ENCODE data around the gene EPB41L5. TPM values are rescaled to one million over a fixed set of nuclear protein-coding genes. Genes with fewer than 3 reads are reported as not detected.
"Not testable (repeated sequence)": the region's sequence is repeated elsewhere in the genome, so short reads cannot be mapped to it uniquely, and the experiment has no call there.

EPB41L5 gene
- total RNA-seq, 1 donor from 2014 or later, result 84.0 TPM

DNA sequence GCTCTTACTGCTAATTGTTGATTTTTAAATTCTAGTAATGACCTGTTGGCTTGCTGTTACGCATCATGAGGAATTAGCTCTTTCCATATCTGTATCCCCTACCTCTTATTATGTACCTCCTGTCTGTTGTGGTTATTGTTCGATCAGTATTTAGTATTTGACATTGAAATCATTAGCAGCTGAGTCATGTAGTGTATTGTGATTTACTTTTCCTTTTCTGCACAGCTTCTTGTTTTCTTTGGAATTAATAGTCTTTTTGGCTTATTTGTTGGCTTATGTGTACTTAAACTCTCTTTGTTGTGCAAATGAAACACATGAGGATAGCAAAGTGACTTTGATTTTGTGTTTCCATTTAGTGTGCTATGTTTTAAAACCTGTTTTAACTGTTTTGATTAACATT is 4.3 kb downstream of the EPB41L5 start:
- Mint-ChIP-seq H3K4me3 (no peak overlapping the region), H3K9me3 (peaks cover 22% of the 10 kb centered on the region), H3K36me3 (peaks cover 40% of the 10 kb centered on the region), H3K27ac (no peak overlapping the region), H3K27me3 (ENCODE audit: insufficient read depth, low read depth) (peaks cover 3% of the 10 kb centered on the region), H3K4me1 (peaks cover 12% of the 10 kb centered on the region)
- DNase-seq (ENCODE audit: low spot score), result no peak
- H3K27ac ChIP-seq, result no peak overlapping the region
- no peak overlapping the region for H3K9ac ChIP-seq
- H3K79me2 ChIP-seq (ENCODE audit: low read depth), result peaks cover 89% of the 10 kb centered on the region
- peaks cover 35% of the 10 kb centered on the region for H4K20me1 ChIP-seq (ENCODE audit: low read depth)
- no peak overlapping the region for H2AFZ ChIP-seq (replicated peaks)
- no peak overlapping the region for H3K4me3 ChIP-seq
- TF ChIP-seq EZH2 (IDR thresholded peaks at IDR 0.05) (no peak), EZH2phosphoT487 (IDR thresholded peaks at IDR 0.05) (no peak)
- peaks cover 14% of the 10 kb centered on the region for H3F3A ChIP-seq (ENCODE audit: low read depth)
- peaks cover 8% of the 10 kb centered on the region for H3K36me3 ChIP-seq
- no peaks in the 10 kb centered on the region for H3K27me3 ChIP-seq
- H3K4me1 ChIP-seq, result peaks cover 16% of the 10 kb centered on the region
- no peak overlapping the region for H3K4me2 ChIP-seq
- H3K9me3 ChIP-seq (ENCODE audit: low read depth), result no peaks in the 10 kb centered on the region

DNA sequence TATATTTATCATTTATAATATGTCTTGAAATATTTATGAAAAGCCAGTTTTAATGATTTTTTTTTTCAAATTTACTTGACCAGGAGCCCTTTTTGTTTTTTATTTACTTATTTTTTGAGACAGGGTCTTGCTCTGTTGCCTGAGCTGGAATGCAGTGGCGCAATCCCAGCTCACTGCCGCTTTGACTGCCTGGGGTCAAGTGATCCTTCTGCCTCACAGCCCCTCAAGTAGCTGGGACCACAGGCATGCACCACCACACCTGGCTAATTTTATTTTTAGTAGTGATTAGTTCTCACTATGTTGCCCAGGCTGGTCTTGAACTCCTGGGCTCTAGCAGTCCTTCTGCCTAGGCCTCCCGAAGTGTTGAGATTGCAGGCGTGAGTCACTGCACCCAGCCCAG is 5.7 kb downstream of the EPB41L5 start:
- no peaks in the 10 kb centered on the region for H3K9me3 ChIP-seq (ENCODE audit: low read depth)
- peaks cover 12% of the 10 kb centered on the region for H3K36me3 ChIP-seq
- Mint-ChIP-seq H3K27ac (no peak overlapping the region), H3K4me1 (peaks cover 9% of the 10 kb centered on the region), H3K27me3 (ENCODE audit: insufficient read depth, low read depth) (peaks cover 2% of the 10 kb centered on the region), H3K9me3 (peaks cover 34% of the 10 kb centered on the region), H3K4me3 (no peak overlapping the region), H3K36me3 (peaks cover 53% of the 10 kb centered on the region)
- H3K4me2 ChIP-seq, result no peak overlapping the region
- peaks cover 100% of the 10 kb centered on the region for H3K79me2 ChIP-seq (ENCODE audit: low read depth)
- H4K20me1 ChIP-seq (ENCODE audit: low read depth), result peaks cover 34% of the 10 kb centered on the region
- no peak for TF ChIP-seq CTCF (IDR thresholded peaks at IDR 0.05)
- TF ChIP-seq EZH2 (IDR thresholded peaks at IDR 0.05), result no peak
- no peak for TF ChIP-seq EZH2phosphoT487 (IDR thresholded peaks at IDR 0.05)
- peaks cover 4% of the 10 kb centered on the region for H3F3A ChIP-seq (ENCODE audit: low read depth)
- peaks cover 13% of the 10 kb centered on the region for H3K4me1 ChIP-seq
- H3K27ac ChIP-seq, result no peak overlapping the region
- DNase-seq (ENCODE audit: low spot score), result no peak
- H3K27me3 ChIP-seq, result no peaks in the 10 kb centered on the region
- no peak overlapping the region for H3K9ac ChIP-seq
- H2AFZ ChIP-seq (replicated peaks), result no peak overlapping the region
- H3K4me3 ChIP-seq, result no peak overlapping the region

GRCh38 chr2:120020554-120020953 is 7.7 kb downstream of the EPB41L5 start:
- Histone ChIP-seq H3K9ac (no peak overlapping the region), H3K4me1 (peaks cover 5% of the 10 kb centered on the region), H2AFZ (replicated peaks) (no peak overlapping the region), H3K4me2 (no peak overlapping the region), H3F3A (ENCODE audit: low read depth) (no peaks in the 10 kb centered on the region), H3K9me3 (ENCODE audit: low read depth) (peaks cover 9% of the 10 kb centered on the region), H3K4me3 (no peak overlapping the region), H4K20me1 (ENCODE audit: low read depth) (peaks cover 22% of the 10 kb centered on the region), H3K36me3 (peaks cover 18% of the 10 kb centered on the region), H3K27ac (no peak overlapping the region), H3K27me3 (no peaks in the 10 kb centered on the region), H3K79me2 (ENCODE audit: low read depth) (peaks cover 99% of the 10 kb centered on the region)
- no peaks in the 10 kb centered on the region for H3K4me1 Mint-ChIP-seq
- no peak overlapping the region for H3K27ac Mint-ChIP-seq
- H3K36me3 Mint-ChIP-seq, result peaks cover 63% of the 10 kb centered on the region
- peaks cover 50% of the 10 kb centered on the region for H3K9me3 Mint-ChIP-seq
- peaks cover 2% of the 10 kb centered on the region for H3K27me3 Mint-ChIP-seq (ENCODE audit: insufficient read depth, low read depth)
- H3K4me3 Mint-ChIP-seq, result no peak overlapping the region
- DNase-seq (ENCODE audit: low spot score), result no peak
- TF ChIP-seq EZH2 (IDR thresholded peaks at IDR 0.05) (no peak), CTCF (IDR thresholded peaks at IDR 0.05) (no peak), EZH2phosphoT487 (IDR thresholded peaks at IDR 0.05) (no peak)

GRCh38 chr2:120022505-120022904 is 9.6 kb downstream of the EPB41L5 start:
- H3K9me3 ChIP-seq (ENCODE audit: low read depth), result peaks cover 13% of the 10 kb centered on the region
- H3F3A ChIP-seq (ENCODE audit: low read depth); H3K4me3 ChIP-seq; H3K4me3 Mint-ChIP-seq; H3K9ac ChIP-seq; H3K27me3 Mint-ChIP-seq (ENCODE audit: insufficient read depth, low read depth); H2AFZ ChIP-seq (replicated peaks); DNase-seq (ENCODE audit: low spot score); H3K27ac ChIP-seq; H3K27ac Mint-ChIP-seq; H3K27me3 ChIP-seq; H3K4me1 ChIP-seq; H3K4me1 Mint-ChIP-seq; H3K4me2 ChIP-seq: not testable (repeated sequence)
- Mint-ChIP-seq H3K9me3 (peaks cover 57% of the 10 kb centered on the region), H3K36me3 (peaks cover 68% of the 10 kb centered on the region)
- peaks cover 99% of the 10 kb centered on the region for H3K79me2 ChIP-seq (ENCODE audit: low read depth)
- peaks cover 29% of the 10 kb centered on the region for H3K36me3 ChIP-seq
- H4K20me1 ChIP-seq (ENCODE audit: low read depth), result peaks cover 20% of the 10 kb centered on the region
